ENCODE data around the gene IFITM2.
"Not testable (repeated sequence)": the region's sequence is repeated elsewhere in the genome, so short reads cannot be mapped to it uniquely, and the experiment has no call there.

IFITM2 gene

GRCh38 chr11:346529-346928 lies 38.9 kb downstream of the IFITM2 start:
- no peak for DNase-seq

GRCh38 chr11:349270-349954 lies 41.8 kb downstream of the IFITM2 start:
- DNase-seq: not testable (repeated sequence)

- not testable (repeated sequence) for DNase-seq
Observed at GRCh38 chr11:350033-350722, 42.6 kb downstream of the IFITM2 start.

GRCh38 chr11:350723-351255 lies 43.2 kb downstream of the IFITM2 start:
- no peak for DNase-seq

- DNase-seq: no peak
Observed at GRCh38 chr11:351411-351810, 43.8 kb downstream of the IFITM2 start.

- no peak for DNase-seq
Observed at GRCh38 chr11:352456-353031, 44.9 kb downstream of the IFITM2 start.

- DNase-seq: no peak
Observed at GRCh38 chr11:353179-353873, 45.7 kb downstream of the IFITM2 start.

GRCh38 chr11:355581-356458 lies 48.2 kb downstream of the IFITM2 start:
- DNase-seq: peak; percentile 78 to 87 (median 79)

GRCh38 chr11:356610-357009 lies 49.0 kb downstream of the IFITM2 start:
- no peak for DNase-seq

GRCh38 chr11:357582-357981 lies 50.0 kb downstream of the IFITM2 start:
- no peak for DNase-seq

- no peak for DNase-seq
Observed at GRCh38 chr11:358129-358800, 50.6 kb downstream of the IFITM2 start.
